ENCODE data around the gene CD83.

GRCh38 chr6:14118446-14118845, 874 bp downstream of the CD83 start:
- TF ChIP-seq CTCF (conservative IDR thresholded peaks at IDR 0.05; ENCODE audit: low read depth, low read length) (no peak), MAZ (IDR thresholded peaks at IDR 0.05; ENCODE audit: borderline replicate concordance, low read depth, low read length) (no peak), SMC3 (IDR thresholded peaks at IDR 0.05; ENCODE audit: low read depth, low read length) (no peak), POLR2A (IDR thresholded peaks at IDR 0.05; ENCODE audit: low read depth, low read length) (no peak), MXI1 (IDR thresholded peaks at IDR 0.05; ENCODE audit: borderline replicate concordance, low read depth, low read length) (no peak), FOS (IDR thresholded peaks at IDR 0.05; ENCODE audit: low read depth, low read length) (no peak), RFX5 (IDR thresholded peaks at IDR 0.05; ENCODE audit: low read depth, low read length) (no peak), ELK1 (IDR thresholded peaks at IDR 0.05; ENCODE audit: borderline replicate concordance, low read depth, low read length) (no peak), USF2 (IDR thresholded peaks at IDR 0.05; ENCODE audit: low read depth, low read length) (no peak), RAD21 (IDR thresholded peaks at IDR 0.05; ENCODE audit: low read length) (no peak), BHLHE40 (IDR thresholded peaks at IDR 0.05; ENCODE audit: low read depth, low read length) (no peak), CEBPB (IDR thresholded peaks at IDR 0.05; ENCODE audit: low read depth, low read length) (no peak)

Data from IMR-90 (cell line).